Measurements from ENCODE around the gene FARSA.

The FARSA gene

DNA sequence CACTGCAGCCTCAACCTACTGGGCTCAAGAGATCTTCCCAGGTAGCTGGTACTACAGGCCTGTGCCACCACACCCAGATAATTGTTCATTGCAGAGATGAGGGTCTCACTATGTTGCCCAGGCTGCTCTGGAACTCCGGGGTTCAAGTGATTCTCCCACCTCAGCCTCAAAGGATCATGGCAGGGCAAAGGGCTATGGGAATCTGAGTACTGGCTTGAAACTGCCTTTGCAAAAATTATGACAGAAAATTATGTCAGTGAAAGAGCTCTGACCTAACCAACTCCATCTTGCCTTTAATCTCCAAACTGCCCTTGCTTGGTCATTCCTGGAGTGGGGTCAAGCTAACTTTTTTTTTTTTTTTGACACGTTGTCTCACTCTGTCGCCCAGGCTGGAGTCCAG, 50.9 kb downstream of the FARSA start:
- H3K4me3 ChIP-seq (ENCODE audit: insufficient read depth, low read depth, low read length), result no peak overlapping the region
- H3K27me3 ChIP-seq (ENCODE audit: control insufficient read depth, insufficient read depth, low read length, poor library complexity, severe bottlenecking), result peaks cover 69% of the 10 kb centered on the region
- 90 to 92% methylated on average over 3 of the region's 3 CpGs for WGBS, 2 experiments
- no peak overlapping the region for H3K27ac ChIP-seq (ENCODE audit: insufficient read depth, low read depth, low read length, poor library complexity, severe bottlenecking)
- no peaks in the 10 kb centered on the region for H3K36me3 ChIP-seq (ENCODE audit: control insufficient read depth, insufficient read depth, low read length)
- H3K9me3 ChIP-seq (ENCODE audit: control insufficient read depth, low read length), result no peaks in the 10 kb centered on the region
- H3K4me1 ChIP-seq (ENCODE audit: control insufficient read depth, insufficient read depth, low read length), result peaks cover 5% of the 10 kb centered on the region

DNA sequence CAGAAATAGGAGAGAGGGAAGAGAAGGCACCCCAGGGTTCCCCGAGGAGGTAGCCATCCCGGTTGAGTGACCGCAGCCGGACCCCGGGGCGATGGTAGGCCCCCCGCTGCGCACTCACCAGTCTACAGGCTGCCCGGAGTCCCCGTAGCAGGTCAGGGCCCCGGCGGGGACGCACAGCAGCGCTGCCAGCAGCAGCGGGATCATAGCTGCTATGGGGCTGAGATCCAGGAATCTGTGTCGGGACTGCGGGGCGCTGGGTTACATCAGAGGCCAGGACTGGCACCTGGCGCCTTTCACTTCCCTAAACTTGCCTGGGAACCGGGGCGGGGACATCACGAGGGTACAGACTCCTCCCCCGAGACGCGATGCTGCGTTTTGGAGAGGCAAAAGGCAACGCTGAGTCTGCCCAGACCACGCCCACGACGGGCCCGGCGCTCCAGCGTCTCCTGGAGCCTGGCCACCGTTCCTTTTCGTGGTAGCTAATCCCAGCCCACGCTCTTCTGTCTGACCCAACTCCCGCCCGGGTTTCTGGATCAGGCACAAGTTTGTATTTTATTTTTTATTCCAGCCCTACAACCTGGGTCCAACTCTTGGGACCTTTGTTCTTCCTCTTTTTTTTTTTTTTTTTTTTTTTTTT, 52.2 kb downstream of the FARSA start, which contains the start of gene DNASE2:
Gene DNASE2, minus strand, starts transcription at position 278 of the 637 bp plus-strand sequence. Its CDS starts 74 bp downstream, at position 204.
- H3K9me3 ChIP-seq (ENCODE audit: control insufficient read depth, low read length), result no peaks in the 10 kb centered on the region
- peaks cover 56% of the 10 kb centered on the region for H3K27me3 ChIP-seq (ENCODE audit: control insufficient read depth, insufficient read depth, low read length, poor library complexity, severe bottlenecking)
- H3K4me3 ChIP-seq (ENCODE audit: insufficient read depth, low read depth, low read length), result peak within 1 kb of the TSS; percentile 75
- WGBS, 2 experiments, result 0% methylated on average over 38 of the region's 38 CpGs
- no peaks in the 10 kb centered on the region for H3K36me3 ChIP-seq (ENCODE audit: control insufficient read depth, insufficient read depth, low read length)
- H3K27ac ChIP-seq (ENCODE audit: insufficient read depth, low read depth, low read length, poor library complexity, severe bottlenecking), result peak within 1 kb of the TSS; percentile 28
- H3K4me1 ChIP-seq (ENCODE audit: control insufficient read depth, insufficient read depth, low read length), result peaks cover 5% of the 10 kb centered on the region

DNA sequence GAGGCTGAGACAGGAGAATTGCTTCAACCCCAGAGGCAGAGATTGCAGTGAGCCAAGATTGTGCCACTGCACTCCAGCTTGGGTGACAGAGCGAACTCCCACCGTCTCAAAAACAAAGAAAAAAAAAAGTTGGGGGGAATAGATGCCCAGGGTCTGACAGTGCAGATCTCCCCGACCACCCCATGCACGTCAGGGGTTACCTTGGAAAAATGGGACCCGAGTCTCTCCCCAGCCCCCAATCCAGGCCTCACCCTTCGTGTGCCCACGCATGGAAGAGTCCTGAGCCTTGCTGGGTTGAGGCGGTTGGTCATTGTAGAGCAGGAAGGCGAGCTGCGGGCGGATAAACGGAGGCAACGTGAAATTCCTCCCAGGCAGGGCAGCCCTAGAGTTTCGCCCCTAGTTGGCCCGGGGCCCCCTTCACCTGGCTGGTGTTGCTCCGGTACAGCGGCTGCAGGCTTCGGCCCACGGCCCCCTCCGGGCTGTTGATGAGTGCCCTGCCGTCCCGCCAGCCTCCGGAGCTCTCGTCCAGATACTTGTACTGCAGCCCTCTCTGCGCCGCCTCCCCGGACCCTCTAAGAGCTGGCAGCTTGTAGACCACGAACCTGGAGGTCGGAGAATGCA, 52.9 kb downstream of the FARSA start:
- peak overlapping the region; percentile 28 for H3K27ac ChIP-seq (ENCODE audit: insufficient read depth, low read depth, low read length, poor library complexity, severe bottlenecking)
- no peaks in the 10 kb centered on the region for H3K36me3 ChIP-seq (ENCODE audit: control insufficient read depth, insufficient read depth, low read length)
- 14 to 16% methylated on average over 29 of the region's 29 CpGs for WGBS, 2 experiments

DNA sequence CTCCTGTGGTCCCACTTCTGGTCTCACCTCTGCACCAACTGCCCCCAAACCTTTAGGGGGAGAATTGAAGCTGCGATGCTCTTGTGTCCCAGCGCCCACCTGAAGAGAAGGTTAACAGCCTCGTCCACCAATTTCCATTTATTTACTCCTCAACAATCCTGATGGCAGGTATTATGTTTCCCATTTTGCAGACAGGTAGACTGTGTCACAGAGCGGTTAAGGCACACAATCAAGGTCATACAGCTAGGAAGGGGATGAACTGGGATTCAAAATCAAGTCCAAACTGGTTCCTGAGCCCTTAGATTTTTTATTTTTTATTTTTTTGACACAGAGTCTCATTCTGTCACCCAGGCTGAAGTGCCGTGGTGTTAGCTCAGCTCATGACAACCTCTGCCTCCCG, 58.4 kb downstream of the FARSA start:
- Histone ChIP-seq H3K27ac (ENCODE audit: insufficient read depth, low read depth, low read length, poor library complexity, severe bottlenecking) (no peak overlapping the region), H3K27me3 (ENCODE audit: control insufficient read depth, insufficient read depth, low read length, poor library complexity, severe bottlenecking) (no peaks in the 10 kb centered on the region), H3K4me1 (ENCODE audit: control insufficient read depth, insufficient read depth, low read length) (no peaks in the 10 kb centered on the region), H3K36me3 (ENCODE audit: control insufficient read depth, insufficient read depth, low read length) (peaks cover 4% of the 10 kb centered on the region), H3K9me3 (ENCODE audit: control insufficient read depth, low read length) (no peaks in the 10 kb centered on the region), H3K4me3 (ENCODE audit: insufficient read depth, low read depth, low read length) (no peak overlapping the region)
- WGBS, 2 experiments, result 88 to 90% methylated on average over 6 of the region's 6 CpGs

More for the DNA sequence above, 52.9 kb downstream of the FARSA start:
- Histone ChIP-seq H3K4me1 (ENCODE audit: control insufficient read depth, insufficient read depth, low read length) (peaks cover 5% of the 10 kb centered on the region), H3K4me3 (ENCODE audit: insufficient read depth, low read depth, low read length) (peak overlapping the region; percentile 75), H3K27me3 (ENCODE audit: control insufficient read depth, insufficient read depth, low read length, poor library complexity, severe bottlenecking) (peaks cover 50% of the 10 kb centered on the region), H3K9me3 (ENCODE audit: control insufficient read depth, low read length) (no peaks in the 10 kb centered on the region)

DNA sequence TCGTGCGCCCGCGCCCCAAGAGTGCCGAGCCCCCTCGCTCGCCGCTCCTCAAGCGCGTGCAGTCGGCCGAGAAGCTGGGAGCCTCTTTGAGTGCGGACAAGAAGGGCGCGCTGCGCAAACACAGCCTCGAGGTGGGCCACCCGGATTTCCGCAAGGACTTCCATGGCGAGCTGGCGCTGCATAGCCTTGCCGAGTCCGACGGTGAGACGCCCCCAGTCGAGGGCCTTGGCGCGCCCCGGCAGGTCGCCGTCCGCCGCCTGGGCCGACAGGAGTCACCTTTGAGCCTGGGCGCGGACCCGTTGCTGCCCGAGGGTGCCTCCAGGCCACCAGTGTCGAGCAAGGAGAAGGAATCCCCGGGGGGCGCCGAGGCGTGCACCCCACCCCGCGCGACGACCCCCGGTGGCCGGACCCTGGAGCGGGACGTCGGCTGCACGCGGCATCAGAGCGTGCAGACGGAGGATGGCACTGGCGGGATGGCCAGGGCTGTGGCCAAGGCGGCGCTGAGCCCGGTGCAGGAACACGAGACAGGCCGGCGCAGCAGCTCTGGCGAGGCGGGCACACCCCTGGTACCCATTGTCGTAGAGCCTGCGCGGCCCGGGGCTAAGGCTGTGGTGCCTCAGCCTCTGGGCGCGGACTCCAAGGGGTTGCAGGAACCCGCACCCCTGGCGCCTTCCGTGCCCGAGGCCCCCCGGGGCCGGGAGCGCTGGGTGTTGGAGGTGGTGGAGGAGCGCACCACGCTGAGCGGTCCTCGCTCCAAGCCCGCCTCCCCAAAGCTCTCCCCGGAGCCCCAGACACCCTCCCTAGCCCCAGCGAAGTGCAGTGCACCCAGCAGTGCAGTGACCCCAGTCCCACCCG, 59.4 kb downstream of the FARSA start:
- WGBS, 2 experiments, result 96% methylated on average over 86 of the region's 86 CpGs
- Histone ChIP-seq H3K4me1 (ENCODE audit: control insufficient read depth, insufficient read depth, low read length) (no peaks in the 10 kb centered on the region), H3K27ac (ENCODE audit: insufficient read depth, low read depth, low read length, poor library complexity, severe bottlenecking) (no peak overlapping the region), H3K4me3 (ENCODE audit: insufficient read depth, low read depth, low read length) (no peak overlapping the region), H3K27me3 (ENCODE audit: control insufficient read depth, insufficient read depth, low read length, poor library complexity, severe bottlenecking) (no peaks in the 10 kb centered on the region), H3K36me3 (ENCODE audit: control insufficient read depth, insufficient read depth, low read length) (peaks cover 4% of the 10 kb centered on the region), H3K9me3 (ENCODE audit: control insufficient read depth, low read length) (no peaks in the 10 kb centered on the region)

DNA sequence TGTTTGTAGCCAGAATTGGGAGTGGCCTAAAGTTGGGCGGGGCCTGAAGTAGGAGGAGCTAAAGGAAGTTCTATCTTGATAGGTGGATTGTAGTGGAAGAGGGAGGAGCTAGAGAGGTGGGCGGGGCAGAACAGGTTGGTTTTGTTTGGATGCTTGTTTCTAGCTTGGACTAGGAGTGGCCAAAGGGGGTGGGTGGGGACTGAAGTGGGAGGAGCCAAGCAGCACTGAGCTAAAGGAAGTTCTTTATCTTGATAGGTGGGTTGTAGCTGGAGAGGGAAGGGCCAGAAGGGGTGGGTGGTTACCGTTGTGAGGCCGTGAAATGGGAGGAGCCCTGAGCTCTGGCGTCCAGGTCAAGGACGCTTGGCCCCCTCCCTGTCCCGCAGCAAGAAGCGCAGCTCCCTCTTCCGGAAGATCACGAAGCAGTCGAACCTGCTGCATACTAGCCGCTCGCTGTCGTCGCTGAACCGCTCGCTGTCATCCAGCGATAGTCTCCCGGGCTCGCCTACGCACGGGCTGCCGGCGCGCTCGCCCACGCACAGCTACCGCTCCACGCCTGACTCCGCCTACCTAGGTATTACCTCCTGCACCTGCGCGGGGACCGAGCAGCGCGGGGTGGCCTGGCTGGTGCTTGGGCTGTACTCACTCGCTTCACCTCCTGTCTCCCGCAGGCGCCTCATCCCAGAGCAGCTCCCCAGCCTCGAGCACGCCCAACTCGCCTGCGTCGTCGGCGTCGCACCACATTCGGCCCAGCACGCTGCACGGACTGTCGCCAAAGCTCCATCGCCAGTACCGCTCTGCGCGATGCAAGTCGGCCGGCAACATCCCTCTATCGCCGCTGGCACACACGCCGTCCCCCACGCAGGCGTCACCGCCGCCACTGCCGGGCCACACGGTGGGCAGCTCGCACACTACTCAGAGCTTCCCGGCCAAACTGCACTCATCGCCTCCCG, 60.3 kb downstream of the FARSA start:
- Histone ChIP-seq H3K27me3 (ENCODE audit: control insufficient read depth, insufficient read depth, low read length, poor library complexity, severe bottlenecking) (no peaks in the 10 kb centered on the region), H3K9me3 (ENCODE audit: control insufficient read depth, low read length) (no peaks in the 10 kb centered on the region), H3K27ac (ENCODE audit: insufficient read depth, low read depth, low read length, poor library complexity, severe bottlenecking) (no peak overlapping the region), H3K4me1 (ENCODE audit: control insufficient read depth, insufficient read depth, low read length) (no peaks in the 10 kb centered on the region), H3K36me3 (ENCODE audit: control insufficient read depth, insufficient read depth, low read length) (peaks cover 4% of the 10 kb centered on the region), H3K4me3 (ENCODE audit: insufficient read depth, low read depth, low read length) (no peak overlapping the region)
- WGBS, 2 experiments, result 94 to 95% methylated on average over 70 of the region's 70 CpGs
